Measurements from ENCODE around the gene LCN10. TPM values are rescaled to one million over a fixed set of nuclear protein-coding genes. Genes with fewer than 3 reads are reported as not detected.
A peak's percentile ranks its signal among the peaks of the same experiment; 100 is the strongest.

LCN10 gene
- polyA plus RNA-seq, 3 donors, result 0.16 TPM; not detected in 2

DNA sequence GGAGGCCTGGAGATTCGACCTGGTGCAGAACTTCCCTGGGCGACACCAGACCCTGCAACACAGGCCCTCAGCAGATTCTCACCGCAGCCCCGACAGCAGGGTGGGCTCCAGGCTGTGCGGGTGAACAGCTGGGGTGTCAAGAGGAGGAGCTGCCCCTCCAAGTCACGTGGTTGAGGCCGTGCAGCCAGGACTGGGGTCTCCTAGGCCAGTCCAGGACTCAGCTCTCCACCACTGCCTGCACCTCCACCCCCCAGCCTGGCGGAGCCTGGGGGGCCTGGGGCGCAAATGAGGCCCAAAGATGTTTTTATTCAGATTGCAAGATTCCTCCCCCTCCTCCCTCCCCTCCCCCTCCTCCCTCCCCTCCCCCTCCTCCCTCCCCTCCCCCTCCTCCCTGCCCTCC, 46.2 kb downstream of the LCN10 start:
- Histone ChIP-seq H4K20me1 (ENCODE audit: insufficient read depth, low read length) (no peaks in the 10 kb centered on the region), H3K4me2 (replicated peaks; ENCODE audit: extremely low read depth, low read length, poor library complexity, severe bottlenecking) (no peak overlapping the region), H3K36me3 (replicated peaks in 1 of 2; ENCODE audit: control insufficient read depth in 1 of 2, insufficient read depth in 2 of 2, low read length in 2 of 2) (no peaks in the 10 kb centered on the region), H3K27me3 (ENCODE audit: control insufficient read depth in 2 of 2, insufficient read depth in 2 of 2, low read length in 2 of 2) (peaks cover 0 to 7% of the 10 kb centered on the region in 2 donors), H2AFZ (ENCODE audit: insufficient read depth, low read depth, low read length, poor library complexity, severe bottlenecking) (no peak overlapping the region), H3K9ac (ENCODE audit: insufficient read depth, low read length, poor library complexity, severe bottlenecking) (peak overlapping the region; percentile 8), H3K27ac (ENCODE audit: low read depth in 1 of 2, low read length in 2 of 2) (no peak overlapping the region), H3K79me2 (ENCODE audit: insufficient read depth, low read length) (no peaks in the 10 kb centered on the region), H3K4me1 (ENCODE audit: control insufficient read depth in 1 of 2, insufficient read depth in 2 of 2, low read length in 2 of 2) (peaks cover 71 to 74% of the 10 kb centered on the region in 2 donors), H3K9me3 (replicated peaks in 1 of 2; ENCODE audit: control insufficient read depth in 1 of 2, insufficient read depth in 1 of 2, low read length in 2 of 2) (no peaks in the 10 kb centered on the region), H3K4me3 (replicated peaks in 1 of 3; ENCODE audit: low read depth in 2 of 3, low read length in 3 of 3) (no peak overlapping the region)
- TF ChIP-seq, protein P1, sequence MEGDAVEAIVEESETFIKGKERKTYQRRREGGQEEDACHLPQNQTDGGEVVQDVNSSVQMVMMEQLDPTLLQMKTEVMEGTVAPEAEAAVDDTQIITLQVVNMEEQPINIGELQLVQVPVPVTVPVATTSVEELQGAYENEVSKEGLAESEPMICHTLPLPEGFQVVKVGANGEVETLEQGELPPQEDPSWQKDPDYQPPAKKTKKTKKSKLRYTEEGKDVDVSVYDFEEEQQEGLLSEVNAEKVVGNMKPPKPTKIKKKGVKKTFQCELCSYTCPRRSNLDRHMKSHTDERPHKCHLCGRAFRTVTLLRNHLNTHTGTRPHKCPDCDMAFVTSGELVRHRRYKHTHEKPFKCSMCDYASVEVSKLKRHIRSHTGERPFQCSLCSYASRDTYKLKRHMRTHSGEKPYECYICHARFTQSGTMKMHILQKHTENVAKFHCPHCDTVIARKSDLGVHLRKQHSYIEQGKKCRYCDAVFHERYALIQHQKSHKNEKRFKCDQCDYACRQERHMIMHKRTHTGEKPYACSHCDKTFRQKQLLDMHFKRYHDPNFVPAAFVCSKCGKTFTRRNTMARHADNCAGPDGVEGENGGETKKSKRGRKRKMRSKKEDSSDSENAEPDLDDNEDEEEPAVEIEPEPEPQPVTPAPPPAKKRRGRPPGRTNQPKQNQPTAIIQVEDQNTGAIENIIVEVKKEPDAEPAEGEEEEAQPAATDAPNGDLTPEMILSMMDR (IDR thresholded peaks at IDR 0.05), result no peak
- no peak for DNase-seq
- peaks cover 0 to 5% (median 0%) of the 10 kb centered on the region in 7 donors for H3K9me3 Mint-ChIP-seq
- peaks cover 0 to 2% of the 10 kb centered on the region in 2 donors for H3K36me3 Mint-ChIP-seq
- peaks cover 7 to 20% (median 11%) of the 10 kb centered on the region in 3 donors for H3K27me3 Mint-ChIP-seq (ENCODE audit: low read depth in 3 of 3)
- peaks cover 52% of the 10 kb centered on the region for H3K4me1 Mint-ChIP-seq
- peak overlapping the region in 1 of 7 donors; percentile 13 for H3K27ac Mint-ChIP-seq
- H3K4me3 Mint-ChIP-seq, result no peak overlapping the region
- WGBS (ENCODE audit: insufficient coverage), result 59% methylated on average over 7 of the region's 9 CpGs
- intact Hi-C loops (cut with micrococcal nuclease), result loop anchor here in 1 of 2 donors (5.0 kb wide), 1 partner anchor 49 kb away; no protein-coding TSS in a partner anchor

- Mint-ChIP-seq H3K4me1 (peaks cover 47% of the 10 kb centered on the region), H3K27me3 (ENCODE audit: low read depth in 3 of 3) (peaks cover 5 to 14% (median 7%) of the 10 kb centered on the region in 3 donors), H3K36me3 (peaks cover 0 to 2% of the 10 kb centered on the region in 2 donors), H3K27ac (peak overlapping the region in 1 of 7 donors; percentile 66), H3K9me3 (peaks cover 0 to 5% (median 0%) of the 10 kb centered on the region in 7 donors), H3K4me3 (no peak overlapping the region)
- Histone ChIP-seq H3K4me1 (ENCODE audit: control insufficient read depth in 1 of 2, insufficient read depth in 2 of 2, low read length in 2 of 2) (peaks cover 65 to 69% of the 10 kb centered on the region in 2 donors), H3K9me3 (replicated peaks in 1 of 2; ENCODE audit: control insufficient read depth in 1 of 2, insufficient read depth in 1 of 2, low read length in 2 of 2) (no peaks in the 10 kb centered on the region), H3K79me2 (ENCODE audit: insufficient read depth, low read length) (no peaks in the 10 kb centered on the region), H3K36me3 (replicated peaks in 1 of 2; ENCODE audit: control insufficient read depth in 1 of 2, insufficient read depth in 2 of 2, low read length in 2 of 2) (no peaks in the 10 kb centered on the region), H2AFZ (ENCODE audit: insufficient read depth, low read depth, low read length, poor library complexity, severe bottlenecking) (no peak overlapping the region), H3K4me2 (replicated peaks; ENCODE audit: extremely low read depth, low read length, poor library complexity, severe bottlenecking) (no peak overlapping the region), H3K4me3 (replicated peaks in 1 of 3; ENCODE audit: low read depth in 2 of 3, low read length in 3 of 3) (no peak overlapping the region), H3K27me3 (ENCODE audit: control insufficient read depth in 2 of 2, insufficient read depth in 2 of 2, low read length in 2 of 2) (peaks cover 0 to 2% of the 10 kb centered on the region in 2 donors), H3K27ac (ENCODE audit: low read depth in 1 of 2, low read length in 2 of 2) (no peak overlapping the region), H4K20me1 (ENCODE audit: insufficient read depth, low read length) (no peaks in the 10 kb centered on the region), H3K9ac (ENCODE audit: insufficient read depth, low read length, poor library complexity, severe bottlenecking) (peak overlapping the region; percentile 8)
- TF ChIP-seq, protein P1 (IDR thresholded peaks at IDR 0.05), result no peak
- WGBS (ENCODE audit: insufficient coverage), result 91% methylated on average over 18 of the region's 23 CpGs
- intact Hi-C loops (cut with micrococcal nuclease), result loop anchor here in 1 of 2 donors (5.0 kb wide), 1 partner anchor 49 kb away; no protein-coding TSS in a partner anchor
- DNase-seq, result no peak
These were observed 46.8 kb downstream of the LCN10 start for GRCh38 chr9:136695955-136696354.

All from CD14-positive monocyte (primary cell).